Right lobe of liver (tissue), 4 donors: ENCODE measurements around the gene LCOR.

Source experiments
- POLR2A ChIP-seq: fragments of 450-650 bp; IDR thresholded peaks from one replicate; pipeline ENCODE4 v1.6.1; 2017; ENCODE audit warnings: antibody characterized with exemption, mild to moderate bottlenecking
- TF ChIP-seq, protein P1 (sequence below), 4 donors: fragments of 200-600 bp in 3 of 4; fragments of 450-650 bp in 1 of 4; IDR thresholded peaks; one replicate each; pipeline versions ENCODE4 v1.5.1 to v1.8.0; 2016 to 2022; ENCODE audit warnings: antibody characterized with exemption in 4 of 4, mild to moderate bottlenecking in 2 of 4
- donor health status: DM: no; HTN: no; CAD: no.
- donor health status: DM: no; HTN: no; CAD: no.
- donor health status: DM: no; HTN: yes; CAD: no.

DNA sequence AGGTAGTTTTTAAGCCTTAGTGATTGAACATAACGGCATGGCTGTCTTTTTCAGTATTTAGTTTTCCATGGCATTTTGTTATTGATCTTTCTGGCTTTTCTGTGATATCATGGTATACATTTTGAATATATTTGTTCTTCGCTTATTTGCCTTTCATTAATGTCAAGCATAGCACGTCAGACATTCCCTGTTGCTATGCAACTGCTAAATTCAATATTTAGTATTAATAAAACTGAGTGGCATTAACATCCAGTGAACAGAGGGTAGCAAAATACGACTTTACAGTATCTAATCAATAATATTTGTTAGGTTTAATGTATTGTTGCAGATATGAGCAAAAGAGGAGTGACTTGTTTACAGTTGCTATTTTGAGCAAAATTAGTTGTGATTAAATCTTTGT lies 72.5 kb downstream of the LCOR start:
- TF ChIP-seq, protein P1, sequence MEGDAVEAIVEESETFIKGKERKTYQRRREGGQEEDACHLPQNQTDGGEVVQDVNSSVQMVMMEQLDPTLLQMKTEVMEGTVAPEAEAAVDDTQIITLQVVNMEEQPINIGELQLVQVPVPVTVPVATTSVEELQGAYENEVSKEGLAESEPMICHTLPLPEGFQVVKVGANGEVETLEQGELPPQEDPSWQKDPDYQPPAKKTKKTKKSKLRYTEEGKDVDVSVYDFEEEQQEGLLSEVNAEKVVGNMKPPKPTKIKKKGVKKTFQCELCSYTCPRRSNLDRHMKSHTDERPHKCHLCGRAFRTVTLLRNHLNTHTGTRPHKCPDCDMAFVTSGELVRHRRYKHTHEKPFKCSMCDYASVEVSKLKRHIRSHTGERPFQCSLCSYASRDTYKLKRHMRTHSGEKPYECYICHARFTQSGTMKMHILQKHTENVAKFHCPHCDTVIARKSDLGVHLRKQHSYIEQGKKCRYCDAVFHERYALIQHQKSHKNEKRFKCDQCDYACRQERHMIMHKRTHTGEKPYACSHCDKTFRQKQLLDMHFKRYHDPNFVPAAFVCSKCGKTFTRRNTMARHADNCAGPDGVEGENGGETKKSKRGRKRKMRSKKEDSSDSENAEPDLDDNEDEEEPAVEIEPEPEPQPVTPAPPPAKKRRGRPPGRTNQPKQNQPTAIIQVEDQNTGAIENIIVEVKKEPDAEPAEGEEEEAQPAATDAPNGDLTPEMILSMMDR (IDR thresholded peaks at IDR 0.05): no peak
- TF ChIP-seq POLR2A: no peak
